Measurements from ENCODE around the gene PLA2G4E. TPM values are rescaled to one million over a fixed set of nuclear protein-coding genes. Genes with fewer than 3 reads are reported as not detected.

Gene PLA2G4E
- total and polyA plus RNA-seq, 7 donors = 0.01 to 0.34 (median 0.08) TPM; not detected in 2

- Histone ChIP-seq H3K4me1 (peaks cover 19% of the 10 kb centered on the region), H3K27me3 (ENCODE audit: insufficient read depth in 3 of 3, low read length in 2 of 3) (no peaks in the 10 kb centered on the region), H3K9me3 (no peaks in the 10 kb centered on the region), H3K27ac (no peak overlapping the region), H3K4me3 (no peak overlapping the region), H3K36me3 (ENCODE audit: insufficient read depth in 1 of 2, low read depth in 1 of 2) (no peaks in the 10 kb centered on the region)
- TF ChIP-seq CTCF (IDR thresholded peaks at IDR 0.05) = no peak
- intact Hi-C loops (cut with DNase I) = loop anchor here in 1 of 2 donors (5.0 kb wide), 1 partner anchor 140 kb away; the partner anchor contains the start of gene JMJD7
- ATAC-seq (no peak), DNase-seq (no peak)
- WGBS, 3 donors = 86 to 95% (median 94%) methylated on average over 3 of the region's 3 CpGs
Measured at GRCh38 chr15:41966920-41967465, 53.8 kb downstream of the PLA2G4E start.

GRCh38 chr15:41966414-41966812 is 54.4 kb downstream of the PLA2G4E start:
- H3K36me3 ChIP-seq (ENCODE audit: insufficient read depth in 1 of 2, low read depth in 1 of 2) = no peaks in the 10 kb centered on the region
- no peaks in the 10 kb centered on the region for H3K27me3 ChIP-seq (ENCODE audit: insufficient read depth in 3 of 3, low read length in 2 of 3)
- H3K4me1 ChIP-seq = peaks cover 18% of the 10 kb centered on the region
- peak in 2 of 4 donors; percentile 8 to 11 for ATAC-seq
- 59 to 79% (median 64%) methylated on average over 4 of the region's 4 CpGs for whole genome bisulfite sequencing, 3 donors
- TF ChIP-seq CTCF (IDR thresholded peaks at IDR 0.05) = no peak
- intact Hi-C loops (cut with DNase I) = loop anchor here in 1 of 2 donors (5.0 kb wide), 1 partner anchor 139 kb away; the partner anchor contains the start of gene JMJD7
- no peak overlapping the region for H3K4me3 ChIP-seq
- no peaks in the 10 kb centered on the region for H3K9me3 ChIP-seq
- no peak for DNase-seq
- no peak overlapping the region for H3K27ac ChIP-seq

- ATAC-seq = peak; percentile 54 to 79 (median 74)
Measured at GRCh38 chr15:41965441-41966413, 55.1 kb downstream of the PLA2G4E start.

GRCh38 chr15:41961595-41962202 is 59.1 kb downstream of the PLA2G4E start:
- intact Hi-C loops (cut with DNase I) = no loop called here
- no peaks in the 10 kb centered on the region for H3K36me3 ChIP-seq (ENCODE audit: insufficient read depth in 1 of 2, low read depth in 1 of 2)
- H3K4me1 ChIP-seq = peaks cover 15% of the 10 kb centered on the region
- 74 to 86% (median 78%) methylated on average over 1 of the region's 1 CpG for WGBS, 3 donors
- no peak for TF ChIP-seq CTCF (IDR thresholded peaks at IDR 0.05)
- no peaks in the 10 kb centered on the region for H3K27me3 ChIP-seq (ENCODE audit: insufficient read depth in 3 of 3, low read length in 2 of 3)
- no peak overlapping the region for H3K27ac ChIP-seq
- no peak overlapping the region for H3K4me3 ChIP-seq
- DNase-seq = no peak
- ATAC-seq = no peak
- no peaks in the 10 kb centered on the region for H3K9me3 ChIP-seq

More at GRCh38 chr15:41965441-41966413, 55.1 kb downstream of the PLA2G4E start:
- Histone ChIP-seq H3K4me1 (peaks cover 12% of the 10 kb centered on the region), H3K27ac (no peak overlapping the region), H3K36me3 (ENCODE audit: insufficient read depth in 1 of 2, low read depth in 1 of 2) (no peaks in the 10 kb centered on the region), H3K27me3 (ENCODE audit: insufficient read depth in 3 of 3, low read length in 2 of 3) (no peaks in the 10 kb centered on the region), H3K9me3 (no peaks in the 10 kb centered on the region), H3K4me3 (no peak overlapping the region)
- DNase-seq = no peak
- intact Hi-C loops (cut with DNase I) = loop anchor here in 1 of 2 donors (5.0 kb wide), 1 partner anchor 138 kb away; the partner anchor contains the start of gene JMJD7
- WGBS, 3 donors = 54 to 70% (median 60%) methylated on average over 15 of the region's 15 CpGs
- no peak for TF ChIP-seq CTCF (IDR thresholded peaks at IDR 0.05)
